Measurements from ENCODE around the gene SLC6A12.

GRCh38 chr12:177336-177979, 36.5 kb downstream of the SLC6A12 start:
- TF ChIP-seq CTCF (IDR thresholded peaks at IDR 0.05) (no peak), POLR2A (IDR thresholded peaks at IDR 0.05) (no peak), EP300 (IDR thresholded peaks at IDR 0.05) (no peak)
